Neuronal stem cell (in vitro differentiated cells): Measurements from ENCODE around the gene HNRNPA1. TPM values are rescaled to one million over a fixed set of nuclear protein-coding genes. Genes with fewer than 3 reads are reported as not detected.

Experiments
- DNase-seq: peaks from one replicate; pipeline ENCODE4 v3.0.0-alpha.2; 2013; ENCODE audit warnings: low spot score
- H2AFZ ChIP-seq: one replicate; pipeline ENCODE4 v1.6.1; 2013; ENCODE audit warnings: mild to moderate bottlenecking, low read length, inconsistent platforms
- H2AK5ac ChIP-seq: 2 replicates; pipeline ENCODE4 v1.6.1; 2013; ENCODE audit warnings: low read depth, mild to moderate bottlenecking, inconsistent platforms, low read length, moderate library complexity, mixed read lengths
- H2BK120ac ChIP-seq: 2 replicates; pipeline ENCODE4 v1.6.1; 2013; ENCODE audit warnings: low read depth, mild to moderate bottlenecking, inconsistent platforms, low read length, moderate library complexity, mixed read lengths
- H2BK12ac ChIP-seq: one replicate; pipeline ENCODE4 v1.6.1; 2013; ENCODE audit warnings: low read length, inconsistent platforms
- H2BK15ac ChIP-seq: 2 replicates; pipeline ENCODE4 v1.6.1; 2013; ENCODE audit warnings: mild to moderate bottlenecking, low read length, inconsistent platforms, mixed read lengths
- H2BK5ac ChIP-seq: one replicate; pipeline ENCODE4 v1.6.1; 2013; ENCODE audit warnings: inconsistent platforms, mild to moderate bottlenecking, low read length, moderate library complexity
- H3K14ac ChIP-seq: one replicate; pipeline ENCODE4 v1.6.1; 2013; ENCODE audit warnings: low read length, inconsistent platforms
- H3K18ac ChIP-seq: 2 replicates; pipeline ENCODE4 v1.6.1; 2013; ENCODE audit warnings: low read length, inconsistent platforms
- H3K23ac ChIP-seq: 2 replicates; pipeline ENCODE4 v1.6.1; 2013; ENCODE audit warnings: low read depth, mild to moderate bottlenecking, mixed read lengths, low read length, inconsistent platforms; ENCODE audit not compliant: poor library complexity
- H3K27ac ChIP-seq: replicated peaks from 3 replicates; pipeline ENCODE4 v1.5.1; 2013; ENCODE audit warnings: low read length, inconsistent platforms
- H3K27me3 ChIP-seq, 3 experiments: 2 replicates each; pipeline ENCODE4 v1.6.1; 2013; ENCODE audit warnings: low read length in 3 of 3, mild to moderate bottlenecking in 2 of 3, inconsistent platforms in 1 of 3, low read depth in 1 of 3, mixed read lengths in 1 of 3, moderate library complexity in 1 of 3; ENCODE audit not compliant: control insufficient read depth in 3 of 3, insufficient read depth in 3 of 3
- H3K36me3 ChIP-seq, 2 donors: replicated peaks in 1 of 2; 2 replicates each; pipeline ENCODE4 v1.6.1; 2013; ENCODE audit warnings: low read length in 2 of 2; ENCODE audit not compliant: control insufficient read depth in 2 of 2, insufficient read depth in 2 of 2
- H3K4ac ChIP-seq: 2 replicates; pipeline ENCODE4 v1.6.1; 2013; ENCODE audit warnings: inconsistent platforms, mild to moderate bottlenecking, low read length, moderate library complexity
- H3K4me1 ChIP-seq, 2 donors: 1 replicate in 1 of 2; 2 replicates in 1 of 2; pipeline ENCODE4 v1.6.1; 2013; ENCODE audit warnings: low read length in 2 of 2, low read depth in 1 of 2; ENCODE audit not compliant: control insufficient read depth in 2 of 2, insufficient read depth in 1 of 2
- H3K4me2 ChIP-seq: one replicate; pipeline ENCODE4 v1.6.1; 2013; ENCODE audit warnings: mild to moderate bottlenecking, low read length, inconsistent platforms; ENCODE audit not compliant: insufficient read depth, poor library complexity, severe bottlenecking
- H3K4me3 ChIP-seq, 2 donors: 2 replicates each; pipeline ENCODE4 v1.5.1; 2013; ENCODE audit warnings: low read length in 2 of 2, mild to moderate bottlenecking in 2 of 2, inconsistent platforms in 1 of 2, moderate library complexity in 1 of 2
- H3K79me1 ChIP-seq: one replicate; pipeline ENCODE4 v1.6.1; 2013; ENCODE audit warnings: low read depth, mild to moderate bottlenecking, inconsistent platforms, low read length, moderate library complexity
- H3K9ac ChIP-seq: one replicate; pipeline ENCODE4 v1.6.1; 2013; ENCODE audit warnings: mild to moderate bottlenecking, low read depth, low read length, inconsistent platforms; ENCODE audit not compliant: poor library complexity
- H3K9me3 ChIP-seq, 2 donors: replicated peaks in 1 of 2; 2 replicates each; pipeline versions ENCODE3 to v1.6.1; 2013; ENCODE audit warnings: low read length in 2 of 2, mild to moderate bottlenecking in 2 of 2, inconsistent platforms in 1 of 2, low read depth in 1 of 2, mixed read lengths in 1 of 2, moderate library complexity in 1 of 2; ENCODE audit not compliant: control insufficient read depth in 2 of 2, insufficient read depth in 1 of 2
- H4K8ac ChIP-seq: one replicate; pipeline ENCODE4 v1.6.1; 2013; ENCODE audit warnings: low read depth, mild to moderate bottlenecking, inconsistent platforms, low read length, moderate library complexity
- H4K91ac ChIP-seq: one replicate; pipeline ENCODE4 v1.6.1; 2013; ENCODE audit warnings: low read length, low read depth, mild to moderate bottlenecking, inconsistent platforms; ENCODE audit not compliant: poor library complexity
- WGBS, 2 donors: extraction: QIAGEN DNeasy Blood & Tissue Kit; methylation state at CpG; one replicate each; pipeline ENCODE4 v1.1.7; 2013; ENCODE audit warnings: missing lambda C conversion rate in 2 of 2, mixed read lengths in 1 of 2; ENCODE audit not compliant: insufficient read length in 2 of 2, insufficient replicate concordance in 1 of 2; ENCODE audit errors: extremely low coverage in 2 of 2; 5-methylcytosine and 5-hydroxymethylcytosine counted together
- small RNA-seq: library from polyadenylated mRNA; stranded (forward); fragments of <200 nt; extraction: miRNeasy Mini kit (QIAGEN cat#:217004); gene quantifications from one replicate; pipeline ENCODE3, GENCODE V24; 2013; ENCODE audit not compliant: insufficient read depth

The HNRNPA1 gene

DNA sequence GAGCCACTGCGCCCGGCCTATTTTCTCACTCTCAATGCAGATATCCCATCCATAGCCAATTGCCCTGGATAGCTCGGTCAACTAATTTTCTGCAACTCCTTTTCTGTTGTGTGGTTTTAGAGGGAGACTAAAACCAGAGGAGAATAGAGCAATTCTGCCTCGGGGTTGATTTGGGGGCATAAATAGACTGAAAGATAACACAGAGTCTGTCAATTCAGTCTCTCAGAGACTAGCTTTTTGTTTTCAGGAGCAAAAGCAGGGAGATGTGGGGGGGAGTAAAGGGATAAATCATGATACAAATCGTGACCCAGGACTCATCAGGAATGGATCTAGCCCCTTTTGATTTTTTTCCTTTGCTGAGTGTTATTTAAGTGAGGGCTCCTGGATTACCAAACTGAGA lies 50.9 kb downstream of the HNRNPA1 start:
- H3K79me1 ChIP-seq: peaks cover 3% of the 10 kb centered on the region
- no peaks in the 10 kb centered on the region for H3K9me3 ChIP-seq
- H3K18ac ChIP-seq: no peak overlapping the region
- no peak overlapping the region for H2BK5ac ChIP-seq
- H3K9ac ChIP-seq: no peak overlapping the region
- H3K27ac ChIP-seq: no peak overlapping the region
- no peak overlapping the region for H3K4ac ChIP-seq
- H4K91ac ChIP-seq: no peak overlapping the region
- DNase-seq: no peak
- no peak overlapping the region for H3K14ac ChIP-seq
- no peak overlapping the region for H2AK5ac ChIP-seq
- H3K4me2 ChIP-seq: no peak overlapping the region
- H2AFZ ChIP-seq: no peak overlapping the region
- H3K4me1 ChIP-seq: peaks cover 0 to 1% of the 10 kb centered on the region in 2 donors
- peaks cover 5 to 27% of the 10 kb centered on the region in 2 donors for H3K36me3 ChIP-seq
- no peaks in the 10 kb centered on the region for H3K27me3 ChIP-seq
- no peak overlapping the region for H4K8ac ChIP-seq
- no peak overlapping the region for H2BK120ac ChIP-seq
- no peak overlapping the region for H2BK15ac ChIP-seq
- no CpG with 5 or more reads among the region's 5 CpGs for WGBS, 2 donors
- no peak overlapping the region for H3K4me3 ChIP-seq
- no peak overlapping the region for H3K23ac ChIP-seq
- no peak overlapping the region for H2BK12ac ChIP-seq

DNA sequence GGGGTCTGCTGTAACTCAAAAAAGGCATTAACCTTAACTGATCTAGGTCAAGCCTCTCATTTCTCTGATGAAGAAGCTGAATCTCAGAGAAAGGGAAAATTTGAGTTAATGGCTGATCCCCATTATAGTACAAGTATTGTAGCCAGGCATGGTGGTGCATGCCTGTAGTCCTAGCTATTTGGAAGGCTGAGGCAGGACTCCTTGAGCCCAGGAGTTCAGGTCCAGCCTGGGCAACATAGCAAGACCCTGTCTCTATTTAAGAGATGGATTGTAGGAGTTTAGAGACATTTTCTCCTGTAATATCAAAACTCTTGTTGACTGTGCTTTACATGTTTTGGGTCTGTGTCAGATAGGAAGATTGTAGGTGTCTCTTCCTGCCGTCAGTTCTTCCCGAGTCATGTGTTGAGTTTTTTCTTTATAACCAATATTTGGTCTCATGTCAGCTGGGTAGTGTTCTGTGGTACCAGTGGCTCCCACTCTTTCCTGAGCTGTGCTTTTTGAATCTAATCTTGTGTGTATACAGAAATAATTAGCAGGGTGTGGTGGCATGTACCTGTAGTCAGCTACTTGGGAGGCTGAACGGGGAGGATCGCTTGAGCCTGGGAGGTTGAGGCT lies 53.0 kb downstream of the HNRNPA1 start:
- Histone ChIP-seq H3K23ac (no peak overlapping the region), H3K79me1 (peaks cover 3% of the 10 kb centered on the region), H3K4me1 (peaks cover 6 to 11% of the 10 kb centered on the region in 2 donors), H4K91ac (no peak overlapping the region), H3K27me3 (no peaks in the 10 kb centered on the region), H3K4ac (no peak overlapping the region), H3K9me3 (no peaks in the 10 kb centered on the region), H3K9ac (no peak overlapping the region), H3K4me3 (no peak overlapping the region), H3K18ac (no peak overlapping the region), H2AFZ (no peak overlapping the region), H2BK12ac (no peak overlapping the region), H2AK5ac (no peak overlapping the region), H2BK15ac (no peak overlapping the region), H3K27ac (no peak overlapping the region), H2BK5ac (no peak overlapping the region), H3K4me2 (no peak overlapping the region), H3K36me3 (peaks cover 5 to 29% of the 10 kb centered on the region in 2 donors), H2BK120ac (no peak overlapping the region), H4K8ac (no peak overlapping the region), H3K14ac (no peak overlapping the region)
- DNase-seq: no peak
- no CpG with 5 or more reads among the region's 4 CpGs for WGBS, 2 donors

Small RNAs within 50 kb of the gene (small RNA-seq; reads per million reads assigned to genes)
- not detected for gene RN7SL390P
- gene RNU6-950P: not detected
